Measurements from ENCODE around the gene TAF6. TPM values are rescaled to one million over a fixed set of nuclear protein-coding genes. Genes with fewer than 3 reads are reported as not detected.

Gene TAF6
- total RNA-seq, 1 donor from 2014 or later: 34.1 TPM

DNA sequence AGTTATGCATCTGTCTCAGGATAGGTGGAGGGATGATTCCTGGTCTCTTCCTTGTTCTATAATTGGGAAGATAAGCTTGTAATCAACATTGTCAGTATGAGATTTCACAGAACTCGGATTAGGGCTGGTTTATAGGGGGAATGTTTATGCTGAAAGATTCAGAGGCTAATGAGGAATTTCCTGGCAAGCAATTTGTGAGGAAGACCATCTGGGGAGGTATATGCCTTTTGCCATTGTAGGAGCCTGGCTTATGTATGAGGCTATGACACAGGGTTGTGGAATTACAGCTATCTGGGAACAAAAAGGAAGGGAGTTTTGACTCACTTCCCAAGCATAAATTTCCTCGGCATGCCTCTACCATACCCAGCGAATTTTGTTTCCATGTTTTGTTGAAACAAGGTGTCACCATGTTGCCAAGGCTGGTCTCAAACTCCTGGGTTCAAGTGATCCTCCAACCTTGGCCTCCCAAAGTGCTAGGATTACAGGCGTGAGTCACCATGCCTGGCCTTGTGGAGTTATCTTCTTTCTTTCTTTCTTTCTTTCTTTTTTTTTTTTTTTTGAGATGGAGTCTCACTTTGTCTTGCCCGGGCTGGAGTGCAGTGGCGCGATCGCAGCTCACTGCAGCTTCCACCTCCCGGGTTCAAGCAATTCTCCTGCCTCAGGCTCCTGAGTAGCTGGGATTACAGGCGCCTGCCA is 32.0 kb downstream of the TAF6 start:
- H3K36me3 ChIP-seq: peaks cover 20% of the 10 kb centered on the region
- intact Hi-C loops (cut with micrococcal nuclease): loop anchor here (10.0 kb wide), 1 partner anchor 92 kb away; no protein-coding TSS in a partner anchor
- H3K27me3 ChIP-seq (ENCODE audit: low read depth): no peaks in the 10 kb centered on the region
- peaks cover 31% of the 10 kb centered on the region for H3K4me1 ChIP-seq
- TF ChIP-seq, protein P1, sequence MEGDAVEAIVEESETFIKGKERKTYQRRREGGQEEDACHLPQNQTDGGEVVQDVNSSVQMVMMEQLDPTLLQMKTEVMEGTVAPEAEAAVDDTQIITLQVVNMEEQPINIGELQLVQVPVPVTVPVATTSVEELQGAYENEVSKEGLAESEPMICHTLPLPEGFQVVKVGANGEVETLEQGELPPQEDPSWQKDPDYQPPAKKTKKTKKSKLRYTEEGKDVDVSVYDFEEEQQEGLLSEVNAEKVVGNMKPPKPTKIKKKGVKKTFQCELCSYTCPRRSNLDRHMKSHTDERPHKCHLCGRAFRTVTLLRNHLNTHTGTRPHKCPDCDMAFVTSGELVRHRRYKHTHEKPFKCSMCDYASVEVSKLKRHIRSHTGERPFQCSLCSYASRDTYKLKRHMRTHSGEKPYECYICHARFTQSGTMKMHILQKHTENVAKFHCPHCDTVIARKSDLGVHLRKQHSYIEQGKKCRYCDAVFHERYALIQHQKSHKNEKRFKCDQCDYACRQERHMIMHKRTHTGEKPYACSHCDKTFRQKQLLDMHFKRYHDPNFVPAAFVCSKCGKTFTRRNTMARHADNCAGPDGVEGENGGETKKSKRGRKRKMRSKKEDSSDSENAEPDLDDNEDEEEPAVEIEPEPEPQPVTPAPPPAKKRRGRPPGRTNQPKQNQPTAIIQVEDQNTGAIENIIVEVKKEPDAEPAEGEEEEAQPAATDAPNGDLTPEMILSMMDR (IDR thresholded peaks at IDR 0.05; ENCODE audit: borderline replicate concordance): no peak
- DNase-seq: no peak
- H3K9me3 ChIP-seq (replicated peaks): no peaks in the 10 kb centered on the region
- no peak overlapping the region for H3K27ac ChIP-seq (replicated peaks)
- no peak overlapping the region for H3K4me3 ChIP-seq

DNA sequence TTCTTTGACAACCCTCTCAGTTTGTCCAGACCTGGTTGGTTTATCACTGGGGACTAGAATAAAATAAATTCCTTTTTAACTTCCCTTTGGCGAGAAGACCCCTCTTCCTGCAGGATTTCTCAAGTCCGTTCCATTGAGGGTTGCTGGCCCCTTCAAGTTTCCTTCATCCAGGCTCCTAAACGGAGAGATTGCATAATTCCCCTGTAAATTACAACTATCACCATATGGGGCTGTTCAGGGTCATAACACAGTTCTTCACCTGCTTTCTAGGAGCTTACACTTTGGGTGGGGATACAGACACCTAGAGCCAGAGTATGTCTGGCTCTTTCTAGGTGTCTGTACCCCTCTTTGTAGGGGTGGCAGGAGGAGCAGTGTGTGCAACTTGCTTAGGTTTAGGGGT is 33.6 kb downstream of the TAF6 start:
- TF ChIP-seq, protein P1 (IDR thresholded peaks at IDR 0.05; ENCODE audit: borderline replicate concordance): no peak
- Histone ChIP-seq H3K9me3 (replicated peaks) (no peaks in the 10 kb centered on the region), H3K27ac (replicated peaks) (no peak overlapping the region), H3K27me3 (ENCODE audit: low read depth) (no peaks in the 10 kb centered on the region), H3K4me3 (no peak overlapping the region), H3K36me3 (peaks cover 3% of the 10 kb centered on the region), H3K4me1 (peaks cover 45% of the 10 kb centered on the region)
- no peak for DNase-seq
- intact Hi-C loops (cut with micrococcal nuclease): loop anchor here (10.0 kb wide), 1 partner anchor 91 kb away; no protein-coding TSS in a partner anchor

DNA sequence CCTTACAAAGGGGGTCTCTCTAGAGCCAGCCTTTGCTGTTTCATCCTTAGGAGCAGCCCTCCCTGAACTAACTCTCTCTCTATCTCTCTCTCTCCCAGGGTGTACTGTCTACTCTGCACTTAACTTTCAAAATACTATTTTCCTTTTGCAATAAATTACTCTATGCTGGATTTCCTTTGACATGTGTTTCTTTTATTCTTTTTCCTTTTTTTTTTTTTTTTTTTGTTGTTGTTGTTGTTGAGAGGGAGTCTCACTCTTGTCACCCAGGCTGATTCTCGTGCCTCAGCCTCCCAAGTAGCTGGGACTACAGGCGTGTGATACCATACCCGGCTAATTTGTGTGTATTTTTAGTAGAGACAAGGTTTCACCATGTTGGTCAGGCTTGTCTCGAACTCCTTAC is 36.2 kb downstream of the TAF6 start:
- intact Hi-C loops (cut with micrococcal nuclease): loop anchor here (10.0 kb wide), 1 partner anchor 88 kb away; no protein-coding TSS in a partner anchor
- H3K27ac ChIP-seq (replicated peaks): peak overlapping the region; percentile 87
- H3K27me3 ChIP-seq (ENCODE audit: low read depth): no peaks in the 10 kb centered on the region
- peaks cover 16% of the 10 kb centered on the region for H3K36me3 ChIP-seq
- H3K4me1 ChIP-seq: peaks cover 48% of the 10 kb centered on the region
- TF ChIP-seq, protein P1 (IDR thresholded peaks at IDR 0.05; ENCODE audit: borderline replicate concordance): no peak
- no peak for DNase-seq
- no peaks in the 10 kb centered on the region for H3K9me3 ChIP-seq (replicated peaks)
- peak overlapping the region; percentile 77 for H3K4me3 ChIP-seq

DNA sequence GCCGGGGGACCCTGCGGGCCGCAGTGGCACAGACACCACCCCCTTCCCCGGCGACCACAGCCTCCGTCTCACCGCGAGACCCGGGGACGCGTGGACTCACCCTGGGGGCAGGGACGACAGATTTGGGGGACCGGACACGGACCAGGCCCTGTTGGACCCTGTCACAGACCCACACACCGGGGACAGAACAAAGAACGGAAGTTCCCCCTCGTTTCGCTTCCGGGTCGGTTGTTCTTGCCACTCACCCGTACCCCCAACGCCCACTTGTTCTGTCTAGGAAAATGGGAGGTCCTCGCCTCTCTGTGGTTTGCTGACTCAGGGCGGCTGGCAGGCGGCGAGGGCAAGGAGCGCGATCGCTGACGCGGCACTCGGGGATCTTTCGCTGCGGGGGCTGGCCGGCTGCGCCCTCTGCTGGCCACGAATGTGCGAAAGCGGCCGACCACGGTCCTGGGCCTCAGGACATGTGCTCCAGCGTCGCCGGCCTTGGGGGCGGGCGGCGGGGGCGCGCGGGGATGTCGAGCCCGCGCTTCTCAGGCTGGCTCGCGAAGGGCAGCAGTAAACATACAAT is 37.5 kb downstream of the TAF6 start, which contains the start of gene ZNF3:
Gene ZNF3, minus strand, starts transcription at position 189 of the 568 bp plus-strand sequence. CDS start 4,366 bp downstream, outside the sequence.
- TF ChIP-seq, protein P1 (IDR thresholded peaks at IDR 0.05; ENCODE audit: borderline replicate concordance): peak; percentile 97
- Histone ChIP-seq H3K27me3 (ENCODE audit: low read depth) (no peaks in the 10 kb centered on the region), H3K9me3 (replicated peaks) (no peaks in the 10 kb centered on the region), H3K4me1 (peaks cover 48% of the 10 kb centered on the region), H3K36me3 (peaks cover 26% of the 10 kb centered on the region), H3K27ac (replicated peaks) (peak within 1 kb of the TSS; percentile 87), H3K4me3 (peak within 1 kb of the TSS; percentile 77)
- DNase-seq: peak; percentile 97
- intact Hi-C loops (cut with micrococcal nuclease): loop anchor here (10.0 kb wide), 1 partner anchor 87 kb away; no protein-coding TSS in a partner anchor

DNA sequence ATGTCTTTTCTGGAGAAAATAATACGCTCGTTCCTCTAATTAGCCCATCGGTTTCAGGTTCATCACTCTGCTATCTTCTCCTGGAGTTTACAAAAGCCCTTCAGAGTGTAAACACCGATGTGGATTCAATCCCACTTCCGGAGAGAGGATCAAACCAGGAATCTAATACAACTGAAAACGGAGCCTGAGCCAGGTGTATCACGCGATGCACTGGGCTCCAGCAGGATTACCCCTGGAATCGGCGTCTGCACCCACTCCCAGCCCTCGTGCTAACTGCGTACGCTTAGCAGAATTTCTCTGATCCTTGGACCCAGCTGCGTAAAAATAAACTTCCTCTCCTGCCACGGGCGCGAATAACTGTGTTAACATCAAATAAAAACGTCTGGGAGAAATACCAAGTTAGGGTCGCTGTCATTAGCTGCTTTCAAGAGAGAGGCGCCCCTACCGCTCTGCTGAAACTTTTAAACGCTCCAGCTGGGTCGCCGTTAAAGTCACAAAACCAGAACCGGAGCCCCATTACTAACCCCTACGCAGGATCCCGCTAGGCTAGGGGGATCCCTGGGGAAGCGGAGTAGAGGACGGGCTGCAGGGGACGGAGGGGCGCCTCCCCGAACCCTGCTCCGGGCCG is 38.1 kb downstream of the TAF6 start:
- H3K36me3 ChIP-seq: peaks cover 32% of the 10 kb centered on the region
- H3K4me3 ChIP-seq: peak overlapping the region; percentile 77
- H3K4me1 ChIP-seq: peaks cover 48% of the 10 kb centered on the region

More for the DNA sequence above, 38.1 kb downstream of the TAF6 start:
- intact Hi-C loops (cut with micrococcal nuclease): loop anchor here (10.0 kb wide), 1 partner anchor 86 kb away; no protein-coding TSS in a partner anchor
- Histone ChIP-seq H3K27me3 (ENCODE audit: low read depth) (no peaks in the 10 kb centered on the region), H3K9me3 (replicated peaks) (no peaks in the 10 kb centered on the region), H3K27ac (replicated peaks) (peak overlapping the region; percentile 87)
- TF ChIP-seq, protein P1 (IDR thresholded peaks at IDR 0.05; ENCODE audit: borderline replicate concordance): no peak
- DNase-seq: no peak

All from left ventricle myocardium inferior (tissue), 1 donor.